ENCODE data around the gene RTKN.

The RTKN gene

DNA sequence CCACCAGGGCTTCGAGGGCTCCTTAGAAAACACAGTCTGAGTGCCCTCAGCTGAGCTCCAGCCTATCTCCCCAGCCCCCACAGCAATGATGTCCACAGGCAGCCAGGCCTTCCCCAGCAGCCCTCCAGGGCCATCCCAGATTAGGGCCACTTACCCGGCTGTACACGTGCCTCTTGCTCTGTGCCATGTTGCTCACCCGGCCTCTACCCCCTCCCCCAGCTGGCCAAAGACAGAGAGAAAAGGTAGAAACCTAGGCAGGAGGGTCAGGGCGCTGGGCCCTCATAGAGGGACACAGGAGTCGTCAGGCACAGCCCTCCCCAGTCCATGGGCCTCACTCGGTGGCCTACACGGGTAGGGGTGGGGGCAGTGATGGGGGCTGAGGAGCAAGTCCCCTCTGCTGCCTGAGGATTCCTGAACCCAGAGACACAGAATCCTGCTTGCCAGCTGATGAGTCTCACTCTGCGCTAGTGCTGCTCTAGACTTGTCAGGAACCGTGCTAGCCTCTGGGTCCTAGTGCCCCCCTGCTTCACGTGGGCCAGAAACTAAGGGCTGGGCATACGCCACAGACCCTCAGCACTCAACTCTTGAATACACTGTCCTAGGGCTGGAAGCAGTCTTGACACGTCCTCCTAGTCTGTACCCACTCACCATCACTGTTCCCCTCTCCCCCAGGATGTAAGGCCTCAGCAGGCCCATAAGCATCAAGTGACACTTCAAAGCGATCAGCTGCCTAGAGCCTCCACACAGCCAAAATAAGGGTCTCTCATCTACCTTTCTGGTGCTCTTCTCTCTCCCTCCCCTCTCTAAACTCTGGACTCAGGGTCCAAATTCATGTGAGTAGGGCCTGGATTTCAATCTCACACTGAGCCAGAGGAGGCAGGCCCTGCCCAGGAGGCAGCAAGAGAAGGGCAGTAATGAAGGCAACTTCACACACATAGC lies 61.6 kb downstream of the RTKN start, which contains the start of gene DCTN1:
Gene DCTN1 (minus strand): TSS at position 461 of the 939 bp plus-strand sequence. CDS start 274 bp downstream, at position 187.
- peak in 1 of 2 donors; percentile 8 for DNase-seq (ENCODE audit: low read depth in 2 of 2)

DNA sequence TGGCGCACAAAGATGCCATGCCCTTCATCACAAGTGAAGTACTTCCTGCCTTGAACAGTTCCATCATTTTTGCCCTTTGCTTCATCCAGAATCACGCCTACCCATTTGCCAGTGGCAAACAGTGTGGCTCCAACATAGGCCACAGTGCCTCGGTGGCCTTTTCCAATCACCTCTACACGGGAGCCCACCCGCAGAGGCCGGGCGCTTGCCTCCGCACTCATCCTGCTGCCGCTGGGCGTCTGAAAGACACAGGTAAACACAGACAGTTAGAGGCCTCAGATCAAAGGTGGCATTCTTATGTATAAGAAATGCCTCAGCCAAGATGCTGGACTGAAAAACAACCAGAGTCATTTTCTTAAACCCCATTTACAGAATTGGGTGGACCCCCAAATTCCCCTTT lies 63.7 kb downstream of the RTKN start:
- DNase-seq (ENCODE audit: low read depth in 2 of 2): no peak

DNA sequence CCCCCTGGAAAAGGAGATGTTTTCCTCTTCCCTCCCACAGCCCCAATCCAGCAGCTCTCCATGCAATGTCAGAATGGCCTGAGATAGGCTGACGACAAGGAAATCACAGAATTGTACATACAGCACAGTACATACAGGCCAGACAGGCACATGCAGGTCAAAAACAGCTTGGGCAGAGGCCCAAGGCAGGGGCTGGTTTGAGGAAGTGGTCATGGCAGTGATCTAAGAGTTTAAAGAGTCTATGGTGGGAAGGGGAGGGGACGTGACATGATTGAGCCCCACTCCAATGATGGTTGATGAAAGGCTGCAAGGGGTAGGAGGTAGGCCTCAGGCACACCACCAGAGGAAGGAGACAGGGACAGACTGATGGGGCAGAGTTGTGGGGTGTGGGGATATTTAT lies 65.9 kb downstream of the RTKN start:
- no peak for DNase-seq (ENCODE audit: low read depth in 2 of 2)

Data from stimulated activated CD8-positive, alpha-beta memory T cell treated with anti-CD3 and anti-CD28 coated beads, Interleukin-7, amount 100 ng/mL, for 4 hours (primary cell).